Measurements from ENCODE around the gene BTC.
"Not testable (repeated sequence)": the region's sequence is repeated elsewhere in the genome, so short reads cannot be mapped to it uniquely, and the experiment has no call there.

Gene BTC

GRCh38 chr4:74714611-74715130 is 79.7 kb downstream of the BTC start:
- peak; percentile 94 for DNase-seq (ENCODE audit: low read depth)
- no peak for TF ChIP-seq CTCF (conservative IDR thresholded peaks at IDR 0.05; ENCODE audit: low read depth, low read length)
- H3K4me3 ChIP-seq (ENCODE audit: low read length) = no peak overlapping the region

GRCh38 chr4:74708135-74708534 is 86.2 kb downstream of the BTC start:
- H3K4me3 ChIP-seq (ENCODE audit: low read length); DNase-seq (ENCODE audit: low read depth): not testable (repeated sequence)
